ENCODE measurements around the gene MGAT5.

Gene MGAT5

GRCh38 chr2:134445116-134445515 lies 191.2 kb downstream of the MGAT5 start:
- no peaks in the 10 kb centered on the region for H3K27me3 ChIP-seq (ENCODE audit: low read depth, low read length)
- no peak overlapping the region for H3K4me3 ChIP-seq (ENCODE audit: low read depth in 1 of 2, low read length in 2 of 2)
- H3K4me1 ChIP-seq (ENCODE audit: control insufficient read depth in 1 of 2, insufficient read depth in 2 of 2, low read length in 2 of 2), result no peaks in the 10 kb centered on the region
- no peak overlapping the region for H3K27ac ChIP-seq (ENCODE audit: low read length)
- H3K36me3 ChIP-seq (ENCODE audit: control insufficient read depth in 1 of 2, insufficient read depth in 2 of 2, low read length in 2 of 2), result peaks cover 29 to 32% of the 10 kb centered on the region in 2 donors
- no peaks in the 10 kb centered on the region for H3K9me3 ChIP-seq (ENCODE audit: control insufficient read depth in 1 of 2, low read length in 2 of 2)

- Histone ChIP-seq H3K27me3 (ENCODE audit: low read depth, low read length) (no peaks in the 10 kb centered on the region), H3K9me3 (ENCODE audit: control insufficient read depth in 1 of 2, low read length in 2 of 2) (no peaks in the 10 kb centered on the region), H3K4me1 (ENCODE audit: control insufficient read depth in 1 of 2, insufficient read depth in 2 of 2, low read length in 2 of 2) (no peaks in the 10 kb centered on the region), H3K36me3 (ENCODE audit: control insufficient read depth in 1 of 2, insufficient read depth in 2 of 2, low read length in 2 of 2) (peaks cover 29 to 32% of the 10 kb centered on the region in 2 donors), H3K27ac (ENCODE audit: low read length) (no peak overlapping the region), H3K4me3 (ENCODE audit: low read depth in 1 of 2, low read length in 2 of 2) (no peak overlapping the region)
Observed at GRCh38 chr2:134445985-134446382, 192.1 kb downstream of the MGAT5 start.

DNA sequence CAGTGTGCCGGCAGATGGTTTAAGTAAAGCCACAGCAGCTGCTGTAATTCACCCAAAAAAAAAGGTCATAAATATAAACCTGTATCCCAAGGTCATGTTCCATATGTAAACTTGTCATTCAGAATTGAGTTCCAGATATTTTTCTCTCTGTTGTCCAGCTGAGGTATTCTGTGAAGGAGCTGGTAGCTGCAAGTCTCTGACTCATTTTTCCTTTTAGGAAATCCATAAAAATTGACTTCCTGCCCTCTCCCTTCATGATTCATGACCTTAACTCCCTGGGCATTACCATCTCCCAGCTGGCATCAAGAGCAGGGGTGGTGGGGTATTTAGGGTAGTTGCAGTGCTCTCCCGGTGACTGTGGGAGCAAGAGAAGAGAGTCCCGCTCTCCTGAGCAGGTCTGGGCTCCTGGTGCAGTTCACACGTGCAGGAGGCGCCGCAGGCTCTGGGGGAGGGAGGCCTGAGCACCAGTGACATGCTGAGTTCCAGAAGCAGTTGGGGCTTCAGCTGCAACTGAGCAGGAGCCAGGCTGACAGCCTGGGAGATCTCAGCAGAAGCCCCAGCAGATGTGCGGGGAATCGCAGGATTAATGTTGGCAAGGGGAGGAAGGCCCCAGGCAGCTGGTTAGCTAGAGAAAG lies 192.6 kb downstream of the MGAT5 start:
- Histone ChIP-seq H3K9me3 (ENCODE audit: control insufficient read depth in 1 of 2, low read length in 2 of 2) (no peaks in the 10 kb centered on the region), H3K27me3 (ENCODE audit: low read depth, low read length) (no peaks in the 10 kb centered on the region), H3K36me3 (ENCODE audit: control insufficient read depth in 1 of 2, insufficient read depth in 2 of 2, low read length in 2 of 2) (peaks cover 29 to 32% of the 10 kb centered on the region in 2 donors), H3K4me1 (ENCODE audit: control insufficient read depth in 1 of 2, insufficient read depth in 2 of 2, low read length in 2 of 2) (no peaks in the 10 kb centered on the region), H3K4me3 (ENCODE audit: low read depth in 1 of 2, low read length in 2 of 2) (no peak overlapping the region), H3K27ac (ENCODE audit: low read length) (no peak overlapping the region)

DNA sequence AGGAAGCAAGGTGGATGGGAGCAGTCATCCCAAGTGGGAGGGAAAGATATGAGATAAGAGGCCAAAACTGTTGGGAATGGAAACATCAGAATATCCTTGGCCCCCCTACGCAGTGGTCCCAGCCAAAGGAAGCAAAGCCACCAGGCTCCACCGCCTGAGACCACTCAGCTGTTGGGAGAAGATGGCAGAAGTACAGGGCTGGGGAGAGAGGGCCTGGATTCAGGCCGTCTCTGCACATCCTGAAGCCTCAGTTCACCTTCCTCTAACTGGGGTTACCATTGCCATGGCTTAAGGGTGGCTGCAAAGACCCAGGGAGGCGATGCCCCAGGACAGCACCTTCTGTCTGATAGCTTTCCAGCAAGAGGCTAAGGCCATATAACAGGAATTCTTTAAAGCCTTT lies 193.8 kb downstream of the MGAT5 start:
- no peaks in the 10 kb centered on the region for H3K4me1 ChIP-seq (ENCODE audit: control insufficient read depth in 1 of 2, insufficient read depth in 2 of 2, low read length in 2 of 2)
- H3K27ac ChIP-seq (ENCODE audit: low read length), result no peak overlapping the region
- H3K4me3 ChIP-seq (ENCODE audit: low read depth in 1 of 2, low read length in 2 of 2), result no peak overlapping the region
- peaks cover 20 to 26% of the 10 kb centered on the region in 2 donors for H3K36me3 ChIP-seq (ENCODE audit: control insufficient read depth in 1 of 2, insufficient read depth in 2 of 2, low read length in 2 of 2)
- H3K27me3 ChIP-seq (ENCODE audit: low read depth, low read length), result no peaks in the 10 kb centered on the region
- H3K9me3 ChIP-seq (ENCODE audit: control insufficient read depth in 1 of 2, low read length in 2 of 2), result no peaks in the 10 kb centered on the region

- Histone ChIP-seq H3K4me1 (ENCODE audit: control insufficient read depth in 1 of 2, insufficient read depth in 2 of 2, low read length in 2 of 2) (no peaks in the 10 kb centered on the region), H3K9me3 (ENCODE audit: control insufficient read depth in 1 of 2, low read length in 2 of 2) (no peaks in the 10 kb centered on the region), H3K27me3 (ENCODE audit: low read depth, low read length) (no peaks in the 10 kb centered on the region), H3K36me3 (ENCODE audit: control insufficient read depth in 1 of 2, insufficient read depth in 2 of 2, low read length in 2 of 2) (peaks cover 24 to 26% of the 10 kb centered on the region in 2 donors), H3K27ac (ENCODE audit: low read length) (no peak overlapping the region), H3K4me3 (ENCODE audit: low read depth in 1 of 2, low read length in 2 of 2) (no peak overlapping the region)
Observed at GRCh38 chr2:134448650-134449049, 194.8 kb downstream of the MGAT5 start.

DNA sequence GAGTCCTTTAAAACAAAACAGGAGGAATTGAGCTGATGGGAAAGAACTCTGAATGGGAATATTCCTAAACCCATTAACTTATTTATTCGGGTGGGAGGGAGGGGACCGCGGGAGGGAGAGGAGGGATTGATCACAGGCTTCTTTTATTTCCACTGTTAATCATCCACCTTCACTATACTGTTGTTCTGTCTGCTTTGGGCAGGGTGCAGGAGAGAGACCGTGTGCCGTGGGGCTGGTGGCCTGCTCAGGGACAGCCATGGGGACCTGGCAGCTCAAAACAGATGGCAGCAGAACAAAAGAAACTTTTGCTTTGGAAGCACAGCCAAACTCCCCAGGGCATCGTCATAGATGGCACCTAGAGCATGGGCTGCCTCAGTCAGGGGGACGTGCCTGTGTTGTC lies 195.3 kb downstream of the MGAT5 start:
- H3K4me3 ChIP-seq (ENCODE audit: low read depth in 1 of 2, low read length in 2 of 2), result no peak overlapping the region
- H3K27ac ChIP-seq (ENCODE audit: low read length), result no peak overlapping the region
- H3K36me3 ChIP-seq (ENCODE audit: control insufficient read depth in 1 of 2, insufficient read depth in 2 of 2, low read length in 2 of 2), result peaks cover 20 to 26% of the 10 kb centered on the region in 2 donors
- H3K9me3 ChIP-seq (ENCODE audit: control insufficient read depth in 1 of 2, low read length in 2 of 2), result no peaks in the 10 kb centered on the region
- H3K27me3 ChIP-seq (ENCODE audit: low read depth, low read length), result no peaks in the 10 kb centered on the region
- no peaks in the 10 kb centered on the region for H3K4me1 ChIP-seq (ENCODE audit: control insufficient read depth in 1 of 2, insufficient read depth in 2 of 2, low read length in 2 of 2)

DNA sequence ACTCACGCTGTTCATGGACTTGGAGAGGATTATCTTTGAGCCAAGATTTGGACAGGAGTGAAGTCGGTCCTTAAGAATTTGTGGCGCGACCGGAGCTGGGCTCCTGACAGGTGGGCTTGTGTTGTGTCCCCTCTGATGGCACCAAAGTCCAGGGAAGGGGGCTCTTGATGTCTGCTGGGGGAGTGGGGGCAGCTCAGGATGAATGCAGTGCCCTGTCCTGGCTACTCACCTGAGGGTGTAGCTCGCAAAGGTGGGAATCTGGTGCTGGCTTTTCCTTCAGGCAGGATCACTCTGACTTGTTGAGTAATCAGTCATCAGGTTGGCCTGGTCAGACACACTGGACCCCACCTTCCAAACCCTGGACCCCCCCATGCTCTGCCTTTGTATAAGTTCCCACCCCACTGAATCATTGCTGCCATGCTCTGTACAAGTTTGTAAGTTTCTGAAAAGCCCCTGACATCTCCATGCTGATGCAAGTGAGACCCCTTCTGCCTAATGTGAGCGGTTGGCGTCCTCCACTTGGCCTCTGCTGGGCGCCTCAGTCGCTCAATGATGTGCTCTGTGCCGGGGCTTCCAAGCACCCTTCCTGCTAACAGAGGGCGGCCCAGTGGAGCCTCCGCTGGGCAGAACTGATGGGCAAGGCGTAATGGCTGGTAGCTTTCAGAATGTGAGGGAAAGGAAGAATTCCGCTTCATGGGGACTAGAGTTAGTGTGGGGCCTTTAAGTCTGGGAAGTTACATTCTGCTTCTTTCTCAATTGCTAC lies 196.1 kb downstream of the MGAT5 start:
- no peaks in the 10 kb centered on the region for H3K9me3 ChIP-seq (ENCODE audit: control insufficient read depth in 1 of 2, low read length in 2 of 2)
- no peak overlapping the region for H3K4me3 ChIP-seq (ENCODE audit: low read depth in 1 of 2, low read length in 2 of 2)
- H3K27ac ChIP-seq (ENCODE audit: low read length), result no peak overlapping the region
- H3K36me3 ChIP-seq (ENCODE audit: control insufficient read depth in 1 of 2, insufficient read depth in 2 of 2, low read length in 2 of 2), result peaks cover 20 to 26% of the 10 kb centered on the region in 2 donors
- H3K27me3 ChIP-seq (ENCODE audit: low read depth, low read length), result no peaks in the 10 kb centered on the region
- H3K4me1 ChIP-seq (ENCODE audit: control insufficient read depth in 1 of 2, insufficient read depth in 2 of 2, low read length in 2 of 2), result no peaks in the 10 kb centered on the region

DNA sequence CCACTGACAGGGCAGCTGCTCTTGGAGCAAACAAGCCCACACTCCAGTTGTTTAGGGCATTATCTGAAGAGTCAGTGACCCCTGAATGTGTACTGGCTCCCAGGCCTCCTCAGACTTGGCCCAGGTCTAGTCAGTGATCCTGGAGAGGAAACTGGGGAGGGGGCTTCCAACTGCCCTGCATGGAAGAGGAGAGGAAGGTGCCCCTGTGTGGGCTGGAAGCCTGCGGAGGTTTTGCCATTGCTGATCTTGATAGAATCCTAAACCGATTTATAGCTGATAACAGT lies 197.4 kb downstream of the MGAT5 start:
- Histone ChIP-seq H3K36me3 (ENCODE audit: control insufficient read depth in 1 of 2, insufficient read depth in 2 of 2, low read length in 2 of 2) (peaks cover 16 to 20% of the 10 kb centered on the region in 2 donors), H3K4me1 (ENCODE audit: control insufficient read depth in 1 of 2, insufficient read depth in 2 of 2, low read length in 2 of 2) (no peaks in the 10 kb centered on the region), H3K9me3 (ENCODE audit: control insufficient read depth in 1 of 2, low read length in 2 of 2) (no peaks in the 10 kb centered on the region), H3K27me3 (ENCODE audit: low read depth, low read length) (no peaks in the 10 kb centered on the region), H3K27ac (ENCODE audit: low read length) (no peak overlapping the region), H3K4me3 (ENCODE audit: low read depth in 1 of 2, low read length in 2 of 2) (no peak overlapping the region)

- Histone ChIP-seq H3K36me3 (ENCODE audit: control insufficient read depth in 1 of 2, insufficient read depth in 2 of 2, low read length in 2 of 2) (peaks cover 11 to 16% of the 10 kb centered on the region in 2 donors), H3K4me3 (ENCODE audit: low read depth in 1 of 2, low read length in 2 of 2) (no peak overlapping the region), H3K27me3 (ENCODE audit: low read depth, low read length) (no peaks in the 10 kb centered on the region), H3K9me3 (ENCODE audit: control insufficient read depth in 1 of 2, low read length in 2 of 2) (no peaks in the 10 kb centered on the region), H3K27ac (ENCODE audit: low read length) (no peak overlapping the region), H3K4me1 (ENCODE audit: control insufficient read depth in 1 of 2, insufficient read depth in 2 of 2, low read length in 2 of 2) (no peaks in the 10 kb centered on the region)
Observed at GRCh38 chr2:134452042-134452733, 198.3 kb downstream of the MGAT5 start.

GRCh38 chr2:134453476-134453875 lies 199.6 kb downstream of the MGAT5 start:
- Histone ChIP-seq H3K4me3 (ENCODE audit: low read depth in 1 of 2, low read length in 2 of 2) (no peak overlapping the region), H3K36me3 (ENCODE audit: control insufficient read depth in 1 of 2, insufficient read depth in 2 of 2, low read length in 2 of 2) (peaks cover 4 to 16% of the 10 kb centered on the region in 2 donors), H3K27me3 (ENCODE audit: low read depth, low read length) (no peaks in the 10 kb centered on the region), H3K27ac (ENCODE audit: low read length) (no peak overlapping the region), H3K9me3 (ENCODE audit: control insufficient read depth in 1 of 2, low read length in 2 of 2) (no peaks in the 10 kb centered on the region), H3K4me1 (ENCODE audit: control insufficient read depth in 1 of 2, insufficient read depth in 2 of 2, low read length in 2 of 2) (no peaks in the 10 kb centered on the region)

DNA sequence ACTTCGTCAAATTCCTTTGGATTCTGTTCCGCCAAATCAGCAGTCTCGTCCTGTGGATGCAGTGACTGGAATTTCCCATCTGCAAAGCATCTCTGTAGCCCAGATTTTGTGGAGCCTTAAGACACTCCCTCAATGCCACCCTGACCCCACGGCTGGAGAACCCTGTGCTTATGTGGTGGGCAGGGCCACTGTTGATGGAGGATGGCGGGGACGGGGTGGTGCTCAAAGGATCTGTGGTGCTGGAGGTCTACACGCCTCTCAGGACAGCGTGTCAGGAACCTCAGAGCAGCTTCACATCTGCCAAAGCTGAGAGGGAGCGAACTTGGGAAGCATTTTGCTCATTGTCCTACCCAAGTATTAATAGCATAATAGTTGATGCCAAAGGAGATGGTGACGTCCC lies 200.1 kb downstream of the MGAT5 start:
- no peak overlapping the region for H3K27ac ChIP-seq (ENCODE audit: low read length)
- no peak overlapping the region for H3K4me3 ChIP-seq (ENCODE audit: low read depth in 1 of 2, low read length in 2 of 2)
- no peaks in the 10 kb centered on the region for H3K4me1 ChIP-seq (ENCODE audit: control insufficient read depth in 1 of 2, insufficient read depth in 2 of 2, low read length in 2 of 2)
- peaks cover 0 to 12% of the 10 kb centered on the region in 2 donors for H3K36me3 ChIP-seq (ENCODE audit: control insufficient read depth in 1 of 2, insufficient read depth in 2 of 2, low read length in 2 of 2)
- H3K9me3 ChIP-seq (ENCODE audit: control insufficient read depth in 1 of 2, low read length in 2 of 2), result no peaks in the 10 kb centered on the region
- no peaks in the 10 kb centered on the region for H3K27me3 ChIP-seq (ENCODE audit: low read depth, low read length)

Measured in muscle layer of duodenum (tissue), 2 donors.